NOMO-1 treated with DMSO at 0.1 percent for 48 hours (cell line): ENCODE data around the gene NUP210L.

ENCODE experiments used
- DNase-seq: peaks from one replicate; lab custom pipeline; 2025; ENCODE audit not compliant: unreplicated experiment; lab: John Stamatoyannopoulos, UW

The NUP210L gene

GRCh38 chr1:154154534-154155191 is at the start of gene NUP210L:
Gene NUP210L, minus strand, starts transcription at chr1:154155073.
- no peak for DNase-seq

- DNase-seq = no peak
Measured at GRCh38 chr1:154199563-154199879, 44.6 kb upstream of the NUP210L start.

GRCh38 chr1:154198756-154199562 is 44.1 kb upstream of the NUP210L start:
- peak; percentile 45 for DNase-seq

- no peak for DNase-seq
Measured at GRCh38 chr1:154193821-154194220, 38.9 kb upstream of the NUP210L start.

- DNase-seq = no peak
Measured at GRCh38 chr1:154192476-154192875, 37.6 kb upstream of the NUP210L start.

- peak; percentile 72 for DNase-seq
Measured at GRCh38 chr1:154191990-154192461, 37.2 kb upstream of the NUP210L start, which contains the start of gene TPM3. Gene TPM3, minus strand, starts transcription at chr1:154192100. Its CDS starts 82 bp downstream, at chr1:154192018.

- DNase-seq = no peak
Measured at GRCh38 chr1:154190550-154190949, 35.7 kb upstream of the NUP210L start.

- no peak for DNase-seq
Measured at GRCh38 chr1:154186852-154187501, 32.1 kb upstream of the NUP210L start.

- DNase-seq = peak; percentile 70
Measured at GRCh38 chr1:154186177-154186576, 31.3 kb upstream of the NUP210L start.

- DNase-seq = peak; percentile 93
Measured at GRCh38 chr1:154183046-154183915, 28.4 kb upstream of the NUP210L start.

- DNase-seq = peak; percentile 97
Measured at GRCh38 chr1:154182344-154183045, 27.6 kb upstream of the NUP210L start.

- DNase-seq = no peak
Measured at GRCh38 chr1:154181944-154182343, 27.1 kb upstream of the NUP210L start.

- DNase-seq = peak; percentile 90
Measured at GRCh38 chr1:154179946-154180687, 25.2 kb upstream of the NUP210L start.

- DNase-seq = no peak
Measured at GRCh38 chr1:154178911-154179811, 24.3 kb upstream of the NUP210L start.

GRCh38 chr1:154178013-154178412 is 23.1 kb upstream of the NUP210L start:
- no peak for DNase-seq

GRCh38 chr1:154176337-154176736 is 21.5 kb upstream of the NUP210L start:
- DNase-seq = no peak

- DNase-seq = no peak
Measured at GRCh38 chr1:154174654-154175053, 19.8 kb upstream of the NUP210L start.

GRCh38 chr1:154171880-154172279 is 17.0 kb upstream of the NUP210L start:
- DNase-seq = no peak

GRCh38 chr1:154171223-154171583 is 16.3 kb upstream of the NUP210L start:
- no peak for DNase-seq
